DMS53 treated with DMSO at 0.1 percent for 48 hours (cell line): Measurements from ENCODE around the gene MYBPC2.
"Not testable (repeated sequence)": the region's sequence is repeated elsewhere in the genome, so short reads cannot be mapped to it uniquely, and the experiment has no call there.

Experiments
- DNase-seq: peaks from one replicate; lab custom pipeline; 2025; ENCODE audit not compliant: unreplicated experiment; lab: John Stamatoyannopoulos, UW

MYBPC2 gene

GRCh38 chr19:50457300-50457699 lies 24.6 kb downstream of the MYBPC2 start:
- DNase-seq, result no peak

- no peak for DNase-seq
Observed at GRCh38 chr19:50458396-50459066, 25.8 kb downstream of the MYBPC2 start.

GRCh38 chr19:50459067-50459456 lies 26.4 kb downstream of the MYBPC2 start:
- DNase-seq, result no peak

- DNase-seq, result no peak
Observed at GRCh38 chr19:50459638-50460037, 26.9 kb downstream of the MYBPC2 start.

GRCh38 chr19:50460161-50460765 lies 27.6 kb downstream of the MYBPC2 start:
- no peak for DNase-seq

- DNase-seq, result peak; percentile 58
Observed at GRCh38 chr19:50461066-50461875, 28.6 kb downstream of the MYBPC2 start.

GRCh38 chr19:50462970-50463369 lies 30.3 kb downstream of the MYBPC2 start:
- DNase-seq, result no peak

GRCh38 chr19:50464348-50464747 lies 31.7 kb downstream of the MYBPC2 start:
- no peak for DNase-seq

GRCh38 chr19:50465000-50465399 lies 32.3 kb downstream of the MYBPC2 start:
- no peak for DNase-seq

- DNase-seq, result no peak
Observed at GRCh38 chr19:50465986-50466705, 33.5 kb downstream of the MYBPC2 start.

- DNase-seq, result no peak
Observed at GRCh38 chr19:50466706-50467039, 34.0 kb downstream of the MYBPC2 start.

GRCh38 chr19:50467566-50467965 lies 34.9 kb downstream of the MYBPC2 start:
- DNase-seq, result no peak

GRCh38 chr19:50468818-50469217 lies 36.1 kb downstream of the MYBPC2 start:
- DNase-seq, result no peak

GRCh38 chr19:50473336-50473735 lies 40.6 kb downstream of the MYBPC2 start:
- DNase-seq, result not testable (repeated sequence)

GRCh38 chr19:50475101-50475568 lies 42.4 kb downstream of the MYBPC2 start:
- DNase-seq, result no peak

- DNase-seq, result no peak
Observed at GRCh38 chr19:50475736-50476223, 43.1 kb downstream of the MYBPC2 start.

- DNase-seq, result peak; percentile 58
Observed at GRCh38 chr19:50476224-50476906, 43.7 kb downstream of the MYBPC2 start, which contains the start of the genes EMC10 and GARIN5A. EMC10 (plus strand) TSS chr19:50476507; CDS start chr19:50476545, 38 bp downstream. GARIN5A (minus strand) TSS chr19:50476848; CDS start chr19:50476388, 460 bp downstream.

GRCh38 chr19:50476907-50477238 lies 44.2 kb downstream of the MYBPC2 start:
- DNase-seq, result no peak

- no peak for DNase-seq
Observed at GRCh38 chr19:50477751-50478515, 45.2 kb downstream of the MYBPC2 start.
